ENCODE data around the gene FGFBP3. TPM values are rescaled to one million over a fixed set of nuclear protein-coding genes. Genes with fewer than 3 reads are reported as not detected.

Gene FGFBP3, protein sequence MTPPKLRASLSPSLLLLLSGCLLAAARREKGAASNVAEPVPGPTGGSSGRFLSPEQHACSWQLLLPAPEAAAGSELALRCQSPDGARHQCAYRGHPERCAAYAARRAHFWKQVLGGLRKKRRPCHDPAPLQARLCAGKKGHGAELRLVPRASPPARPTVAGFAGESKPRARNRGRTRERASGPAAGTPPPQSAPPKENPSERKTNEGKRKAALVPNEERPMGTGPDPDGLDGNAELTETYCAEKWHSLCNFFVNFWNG
- total RNA-seq = 1 to 10 TPM in 2 of 4 donors, under 1 TPM in 2; 0.58 to 1.7 (median 0.85) TPM

- TF ChIP-seq POLR2AphosphoS5 (IDR thresholded peaks at IDR 0.05) (no peak), CTCF (IDR thresholded peaks at IDR 0.05) (peak in 1 of 3 experiments; percentile 2), EP300 (IDR thresholded peaks at IDR 0.05) (no peak), POLR2A (IDR thresholded peaks at IDR 0.05; ENCODE audit: low read depth) (no peak)
- Histone ChIP-seq H3K36me3 (no peaks in the 10 kb centered on the region), H3K4me1 (peaks cover 0 to 26% (median 23%) of the 10 kb centered on the region in 4 donors), H3K9me3 (no peaks in the 10 kb centered on the region), H3K27me3 (no peaks in the 10 kb centered on the region), H3K27ac (replicated peaks in 1 of 4) (peak within 1 kb of the TSS; percentile 61 to 76 (median 66)), H3K4me3 (peak within 1 kb of the TSS; percentile 66 to 86 (median 79))
- DNase-seq (ENCODE audit: extremely low spot score) = no peak
- intact Hi-C loops (cut with DNase I) = loop anchor here (10.0 kb wide), 1 partner anchor 424 kb away; no protein-coding TSS in a partner anchor
- under 1% methylated on average over 19 of the region's 19 CpGs for WGBS
Measured at GRCh38 chr10:91909117-91909677, at the start of gene FGFBP3. Gene FGFBP3 (minus strand): TSS chr10:91909486. CDS start chr10:91908969, 517 bp downstream.

DNA sequence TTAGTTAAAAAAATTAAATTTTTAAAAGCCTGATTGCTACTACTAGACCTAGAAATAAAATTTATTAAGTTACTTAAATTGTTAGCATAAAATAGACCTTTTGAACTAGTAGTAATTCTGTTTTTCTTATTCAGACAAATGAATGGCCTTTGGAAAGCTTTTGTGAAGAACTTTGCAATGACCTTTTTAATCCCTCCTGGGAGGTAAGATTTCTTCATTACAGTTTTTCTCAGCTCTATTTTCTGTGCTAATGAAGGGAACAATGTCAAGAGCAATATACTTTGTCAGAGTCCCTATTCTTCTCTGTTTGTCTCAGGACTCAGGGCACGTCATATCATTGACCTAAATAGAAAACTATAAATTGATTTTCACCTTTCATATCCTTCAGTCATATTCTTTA lies 47.8 kb upstream of the FGFBP3 start:
- Histone ChIP-seq H3K27ac (replicated peaks in 1 of 4) (no peak overlapping the region), H3K36me3 (peaks cover 43 to 99% (median 80%) of the 10 kb centered on the region in 4 donors), H3K4me3 (no peak overlapping the region), H3K4me1 (no peaks in the 10 kb centered on the region), H3K9me3 (no peaks in the 10 kb centered on the region), H3K27me3 (no peaks in the 10 kb centered on the region)
- WGBS = 97% methylated on average over 1 of the region's 1 CpG
- DNase-seq (ENCODE audit: extremely low spot score) = no peak
- TF ChIP-seq CTCF (IDR thresholded peaks at IDR 0.05) (no peak), EP300 (IDR thresholded peaks at IDR 0.05) (no peak), POLR2A (IDR thresholded peaks at IDR 0.05; ENCODE audit: low read depth) (no peak), POLR2AphosphoS5 (IDR thresholded peaks at IDR 0.05) (no peak)
- intact Hi-C loops (cut with DNase I) = no loop called here

GRCh38 chr10:91955114-91955513 lies 45.8 kb upstream of the FGFBP3 start:
- Histone ChIP-seq H3K9me3 (no peaks in the 10 kb centered on the region), H3K4me3 (no peak overlapping the region), H3K27me3 (no peaks in the 10 kb centered on the region), H3K4me1 (no peaks in the 10 kb centered on the region), H3K27ac (replicated peaks in 1 of 4) (no peak overlapping the region), H3K36me3 (peaks cover 43 to 94% (median 75%) of the 10 kb centered on the region in 4 donors)
- intact Hi-C loops (cut with DNase I) = no loop called here
- TF ChIP-seq POLR2A (IDR thresholded peaks at IDR 0.05; ENCODE audit: low read depth) = no peak
- TF ChIP-seq POLR2AphosphoS5 (IDR thresholded peaks at IDR 0.05) = no peak
- no peak for TF ChIP-seq EP300 (IDR thresholded peaks at IDR 0.05)
- TF ChIP-seq CTCF (IDR thresholded peaks at IDR 0.05) = no peak
- WGBS = 83% methylated on average over 3 of the region's 3 CpGs
- no peak for DNase-seq (ENCODE audit: extremely low spot score)

DNA sequence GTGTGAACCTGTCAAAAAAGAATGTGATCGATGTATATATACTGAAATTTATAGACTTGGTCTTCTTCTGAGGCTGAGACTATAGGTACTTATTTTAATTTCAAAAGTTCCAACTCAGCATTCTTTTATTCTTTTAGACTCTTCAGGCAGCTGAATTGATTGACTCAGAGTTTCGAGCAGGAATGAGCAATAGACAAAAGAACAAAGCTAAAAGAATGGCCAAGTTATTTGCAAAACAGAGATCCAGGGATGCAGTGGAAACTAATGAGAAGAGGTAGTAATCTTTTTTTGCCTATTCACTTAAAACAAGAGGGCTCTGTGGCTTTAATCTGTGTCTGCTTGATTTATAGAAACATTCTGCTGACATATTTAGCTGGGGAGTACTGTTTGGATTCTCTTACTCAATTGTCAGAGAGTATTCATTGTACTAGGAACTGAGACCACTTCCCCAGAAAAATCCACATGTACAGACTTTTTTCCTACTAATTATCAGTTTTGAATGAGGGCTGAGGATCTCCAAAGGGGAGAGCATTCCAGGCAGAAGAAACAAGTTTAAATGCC lies 44.4 kb upstream of the FGFBP3 start:
- H3K27ac ChIP-seq (replicated peaks in 1 of 4) = no peak overlapping the region
- TF ChIP-seq POLR2A (IDR thresholded peaks at IDR 0.05; ENCODE audit: low read depth) (no peak), POLR2AphosphoS5 (IDR thresholded peaks at IDR 0.05) (no peak), CTCF (IDR thresholded peaks at IDR 0.05) (no peak), EP300 (IDR thresholded peaks at IDR 0.05) (no peak)
- WGBS = 95% methylated on average over 2 of the region's 2 CpGs
- intact Hi-C loops (cut with DNase I) = no loop called here
- H3K9me3 ChIP-seq = no peaks in the 10 kb centered on the region
- peaks cover 38 to 80% (median 64%) of the 10 kb centered on the region in 4 donors for H3K36me3 ChIP-seq
- no peaks in the 10 kb centered on the region for H3K4me1 ChIP-seq
- no peaks in the 10 kb centered on the region for H3K27me3 ChIP-seq
- no peak for DNase-seq (ENCODE audit: extremely low spot score)
- H3K4me3 ChIP-seq = no peak overlapping the region

Data from esophagus muscularis mucosa (tissue), 4 donors.